T1000 (cell line): Measurements from ENCODE around the gene CRTC2.
"Not testable (repeated sequence)": the region's sequence is repeated elsewhere in the genome, so short reads cannot be mapped to it uniquely, and the experiment has no call there.

Source experiments
- DNase-seq: peaks from one replicate; lab custom pipeline; 2025; ENCODE audit warnings: mixed read lengths; lab: John Stamatoyannopoulos, UW

The CRTC2 gene

GRCh38 chr1:153929426-153929825 lies 29.0 kb downstream of the CRTC2 start:
- DNase-seq: no peak

DNA sequence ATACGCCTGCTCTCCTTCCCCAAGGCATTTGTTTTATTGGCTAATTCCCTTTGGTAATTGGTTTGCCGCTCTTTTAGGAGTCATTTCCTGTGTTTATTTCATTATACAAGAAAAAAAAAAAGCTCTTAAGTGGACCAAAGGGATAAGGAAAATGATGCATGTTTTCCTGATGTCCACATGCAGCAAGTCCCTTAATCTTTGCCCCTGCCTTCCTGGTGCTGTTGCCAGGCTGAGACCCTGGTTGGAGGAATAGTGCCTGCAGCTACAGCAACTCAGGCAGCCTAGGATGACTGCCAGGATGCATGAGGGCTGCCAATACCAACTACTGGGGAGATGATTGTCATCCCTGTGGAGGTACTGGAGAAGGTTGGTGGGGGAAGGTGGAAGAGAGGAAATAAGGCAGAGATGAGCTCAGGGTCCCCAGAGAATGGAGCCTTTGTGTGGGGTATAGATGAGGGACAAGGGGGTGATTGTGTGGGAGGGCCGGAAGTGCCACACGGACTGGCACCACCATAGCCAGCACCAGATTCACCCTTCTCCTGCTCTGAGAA lies 29.5 kb downstream of the CRTC2 start:
- no peak for DNase-seq

DNA sequence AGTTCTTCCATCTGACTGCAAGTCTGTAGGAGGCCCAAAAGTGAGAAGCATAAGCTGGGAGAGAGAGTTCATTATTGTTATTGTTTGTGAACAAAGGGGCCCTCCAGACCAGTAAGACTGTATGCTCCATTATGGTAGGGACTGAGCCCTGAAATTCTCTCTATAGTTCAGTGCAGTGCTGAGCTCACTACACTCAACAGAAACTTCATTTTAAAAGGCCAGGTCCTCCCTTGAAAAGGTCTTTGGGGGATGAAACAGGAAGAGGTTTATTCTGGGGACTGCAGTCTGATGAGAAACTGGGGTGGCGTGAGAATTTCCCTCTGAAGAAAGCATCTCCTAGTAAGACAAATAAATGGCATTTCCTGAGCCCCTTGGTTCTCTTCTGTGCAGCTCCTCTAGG lies 30.2 kb downstream of the CRTC2 start:
- no peak for DNase-seq

- no peak for DNase-seq
Observed at GRCh38 chr1:153926405-153926804, 32.0 kb downstream of the CRTC2 start.

- peak; percentile 97 for DNase-seq
Observed at GRCh38 chr1:153922972-153923925, 35.2 kb downstream of the CRTC2 start, which contains the start of gene GATAD2B. GATAD2B (minus strand) TSS chr1:153922972; CDS start chr1:153828347, 94,625 bp downstream.

DNA sequence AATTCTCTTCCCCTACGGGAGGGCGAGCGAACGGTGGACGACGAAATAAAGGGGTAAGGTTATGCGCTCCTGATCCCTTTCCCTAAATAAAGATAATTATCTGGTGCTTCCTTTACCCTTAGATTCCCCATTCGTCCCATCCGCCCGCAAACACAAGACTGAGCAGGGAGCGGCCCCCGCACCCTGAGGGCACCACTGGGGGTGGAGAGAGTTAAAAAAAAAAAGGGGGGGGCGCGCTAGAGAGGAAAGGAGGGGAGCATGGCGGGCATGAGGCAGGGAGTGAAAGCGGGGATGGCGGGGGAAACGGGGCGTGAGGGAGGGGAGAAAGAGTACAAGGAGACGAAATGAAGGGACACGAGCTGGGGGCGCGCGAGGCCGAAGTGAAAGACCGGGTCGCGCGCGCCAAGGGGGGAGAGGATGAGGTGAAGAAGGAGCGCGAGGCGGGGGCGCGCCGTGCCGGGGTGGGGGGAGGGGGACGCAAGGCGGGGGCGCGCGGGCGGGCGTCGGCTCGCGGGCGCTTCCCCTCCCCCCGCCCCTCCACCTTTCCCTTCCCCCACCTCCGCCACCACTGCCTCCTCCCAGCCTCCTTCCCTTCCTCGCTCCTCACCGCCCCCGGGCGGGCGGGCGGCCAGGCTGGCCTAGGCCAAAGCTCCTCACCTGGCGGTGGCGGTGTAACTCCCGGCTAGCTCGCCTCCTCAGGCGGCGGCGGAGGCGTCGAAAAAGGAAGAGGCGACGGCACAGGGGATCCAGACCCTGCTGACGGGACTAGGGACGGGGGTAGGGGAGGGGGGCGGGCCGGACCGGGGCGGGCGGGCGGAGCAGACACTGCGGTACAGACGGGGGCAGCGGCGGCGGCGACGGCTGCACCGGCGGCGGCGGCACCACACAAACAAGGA lies 36.1 kb downstream of the CRTC2 start:
- DNase-seq: no peak

DNA sequence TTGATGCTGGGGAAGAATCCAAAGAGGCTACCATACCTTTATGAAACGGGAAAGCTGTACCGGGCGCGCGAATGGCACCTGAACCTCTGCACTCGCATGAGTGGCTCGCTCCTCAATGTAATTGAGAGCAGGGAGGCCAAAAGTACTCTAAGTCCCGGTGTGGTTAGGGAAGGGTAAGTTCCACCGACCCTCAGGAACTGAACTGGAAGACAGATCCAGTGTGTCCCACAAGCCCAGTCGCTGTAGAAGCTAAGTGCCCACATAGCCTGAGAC lies 36.7 kb downstream of the CRTC2 start:
- DNase-seq: no peak

- no peak for DNase-seq
Observed at GRCh38 chr1:153921080-153921802, 37.2 kb downstream of the CRTC2 start.

DNA sequence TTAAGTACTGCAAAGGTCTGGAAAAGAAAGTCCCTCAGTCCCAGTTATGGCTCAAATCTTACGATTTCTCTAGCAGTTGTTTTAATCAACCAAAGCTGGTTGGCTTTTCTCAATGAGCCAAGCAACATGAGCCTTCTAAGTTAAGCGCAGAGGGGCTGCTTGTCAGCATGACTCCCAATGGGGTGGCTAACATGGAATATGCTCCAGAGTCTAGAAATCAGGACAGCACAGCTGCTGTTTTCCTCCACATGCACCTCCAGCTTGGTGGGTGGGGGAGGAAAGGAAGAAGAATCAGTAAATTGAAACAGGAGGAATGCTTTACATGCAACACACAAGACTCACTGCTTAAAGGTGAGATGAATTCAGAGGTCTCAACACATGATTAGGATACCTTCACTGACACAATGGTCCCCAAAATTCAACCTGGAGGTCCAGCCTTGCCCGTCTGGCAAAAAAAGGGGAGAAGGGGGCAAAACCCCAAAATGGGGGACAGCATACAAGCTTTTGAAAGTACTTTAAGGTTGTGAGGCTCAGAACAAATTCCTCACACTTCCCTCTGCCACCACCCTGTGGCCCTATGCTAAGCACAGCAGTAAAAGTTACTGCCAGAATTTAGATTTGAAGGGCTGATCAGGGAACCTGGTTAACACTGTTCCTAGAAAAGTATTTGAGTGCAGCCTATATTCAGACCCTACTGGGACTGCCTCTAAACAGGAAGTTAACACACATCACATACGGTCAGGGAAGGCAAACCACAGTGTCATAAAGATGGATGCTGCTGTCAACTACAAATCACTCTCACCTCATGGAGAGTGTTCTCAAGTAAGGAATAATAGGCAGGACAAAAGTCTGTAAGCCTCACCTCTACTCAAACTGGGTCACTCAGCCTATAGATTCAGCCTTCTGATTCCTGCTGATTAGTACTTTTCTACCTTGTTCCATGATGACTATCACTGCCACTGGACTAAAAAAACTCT lies 38.2 kb downstream of the CRTC2 start:
- DNase-seq: no peak

- DNase-seq: no peak
Observed at GRCh38 chr1:153916297-153916696, 42.1 kb downstream of the CRTC2 start.

DNA sequence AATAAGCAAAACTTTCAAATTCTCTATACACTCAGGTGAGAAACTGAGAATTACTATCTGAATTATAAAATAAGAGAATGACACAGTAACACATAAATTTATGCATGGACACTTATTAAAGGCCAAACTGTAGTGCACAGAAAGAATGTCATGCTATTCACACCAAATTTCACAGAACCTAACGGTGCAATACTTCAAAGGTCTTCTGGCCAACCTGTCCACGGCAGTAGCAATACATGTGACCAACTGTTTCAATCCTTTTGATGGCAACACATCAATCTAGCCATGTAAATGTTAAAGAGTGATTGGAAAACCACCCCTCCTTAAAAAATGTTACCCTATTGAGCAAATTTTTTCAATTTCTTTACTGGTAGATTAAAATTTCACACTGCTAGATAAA lies 46.1 kb downstream of the CRTC2 start:
- DNase-seq: no peak

GRCh38 chr1:153910560-153910959 lies 47.9 kb downstream of the CRTC2 start:
- not testable (repeated sequence) for DNase-seq

- no peak for DNase-seq
Observed at GRCh38 chr1:153908071-153908470, 50.3 kb downstream of the CRTC2 start.

- DNase-seq: no peak
Observed at GRCh38 chr1:153907134-153907533, 51.3 kb downstream of the CRTC2 start.

- no peak for DNase-seq
Observed at GRCh38 chr1:153906396-153906795, 52.0 kb downstream of the CRTC2 start.

- not testable (repeated sequence) for DNase-seq
Observed at GRCh38 chr1:153905908-153906307, 52.5 kb downstream of the CRTC2 start.

GRCh38 chr1:153903841-153904455 lies 54.5 kb downstream of the CRTC2 start:
- no peak for DNase-seq

- DNase-seq: no peak
Observed at GRCh38 chr1:153899509-153899908, 58.9 kb downstream of the CRTC2 start.
